Testis (tissue), 2 donors: ENCODE measurements around the gene RIPOR3.

Source experiments
- POLR2A ChIP-seq: fragments of 450-650 bp; IDR thresholded peaks from one replicate; pipeline ENCODE4 v1.6.1; 2017; ENCODE audit warnings: antibody characterized with exemption, mild to moderate bottlenecking, moderate library complexity
- TF ChIP-seq, protein P1 (sequence below), 3 experiments: fragments of 450-650 bp in 2 of 3; fragments of 200-600 bp in 1 of 3; sonication (generic) in 1 of 3; IDR thresholded peaks; one replicate each; pipeline ENCODE4 v1.5.1; 2016 to 2019; ENCODE audit warnings: antibody characterized with exemption in 3 of 3, mild to moderate bottlenecking in 2 of 3, moderate library complexity in 1 of 3

DNA sequence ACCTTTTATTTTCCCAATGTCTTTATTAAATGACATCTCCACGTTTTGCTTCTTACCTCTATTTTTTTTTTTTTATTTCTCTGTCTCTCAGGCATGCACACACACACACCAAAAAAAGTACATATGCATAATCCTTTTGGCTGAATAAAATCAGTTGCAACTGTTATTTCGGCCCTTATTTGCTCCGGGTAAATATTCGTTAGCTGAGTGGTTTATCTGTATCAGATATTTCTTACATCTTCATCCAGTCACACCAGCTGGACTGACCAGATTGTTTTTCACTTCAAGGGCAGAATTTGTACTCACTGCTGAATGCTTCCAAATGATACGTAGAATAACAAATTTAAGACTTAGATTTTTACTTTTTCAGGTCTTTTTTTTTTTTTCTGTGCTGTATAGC, 135.7 kb downstream of the RIPOR3 start:
- TF ChIP-seq, protein P1, sequence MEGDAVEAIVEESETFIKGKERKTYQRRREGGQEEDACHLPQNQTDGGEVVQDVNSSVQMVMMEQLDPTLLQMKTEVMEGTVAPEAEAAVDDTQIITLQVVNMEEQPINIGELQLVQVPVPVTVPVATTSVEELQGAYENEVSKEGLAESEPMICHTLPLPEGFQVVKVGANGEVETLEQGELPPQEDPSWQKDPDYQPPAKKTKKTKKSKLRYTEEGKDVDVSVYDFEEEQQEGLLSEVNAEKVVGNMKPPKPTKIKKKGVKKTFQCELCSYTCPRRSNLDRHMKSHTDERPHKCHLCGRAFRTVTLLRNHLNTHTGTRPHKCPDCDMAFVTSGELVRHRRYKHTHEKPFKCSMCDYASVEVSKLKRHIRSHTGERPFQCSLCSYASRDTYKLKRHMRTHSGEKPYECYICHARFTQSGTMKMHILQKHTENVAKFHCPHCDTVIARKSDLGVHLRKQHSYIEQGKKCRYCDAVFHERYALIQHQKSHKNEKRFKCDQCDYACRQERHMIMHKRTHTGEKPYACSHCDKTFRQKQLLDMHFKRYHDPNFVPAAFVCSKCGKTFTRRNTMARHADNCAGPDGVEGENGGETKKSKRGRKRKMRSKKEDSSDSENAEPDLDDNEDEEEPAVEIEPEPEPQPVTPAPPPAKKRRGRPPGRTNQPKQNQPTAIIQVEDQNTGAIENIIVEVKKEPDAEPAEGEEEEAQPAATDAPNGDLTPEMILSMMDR (IDR thresholded peaks at IDR 0.05), result no peak
- no peak for TF ChIP-seq POLR2A
